ENCODE measurements around the gene CDH22.

CDH22 gene

DNA sequence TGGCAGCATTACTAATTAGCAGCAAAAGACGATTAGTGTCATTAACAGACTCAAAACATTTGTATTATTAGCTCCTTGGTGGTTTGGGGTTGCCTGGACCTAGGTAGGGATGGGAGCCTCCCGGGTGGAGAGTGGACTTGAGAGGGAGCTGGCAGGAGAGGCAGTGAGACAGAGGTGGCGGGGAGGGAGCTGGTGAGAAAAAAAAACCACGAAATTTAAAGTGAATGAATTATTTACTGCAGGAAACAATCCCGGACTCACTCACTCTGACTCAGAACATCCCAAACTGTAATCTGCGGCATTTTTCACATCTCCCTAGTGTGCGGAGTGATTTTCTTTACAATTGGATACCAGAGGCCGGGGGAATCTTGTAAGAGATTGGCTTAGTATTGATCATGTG is 14.3 kb upstream of the CDH22 start:
- DNase-seq, result no peak

DNA sequence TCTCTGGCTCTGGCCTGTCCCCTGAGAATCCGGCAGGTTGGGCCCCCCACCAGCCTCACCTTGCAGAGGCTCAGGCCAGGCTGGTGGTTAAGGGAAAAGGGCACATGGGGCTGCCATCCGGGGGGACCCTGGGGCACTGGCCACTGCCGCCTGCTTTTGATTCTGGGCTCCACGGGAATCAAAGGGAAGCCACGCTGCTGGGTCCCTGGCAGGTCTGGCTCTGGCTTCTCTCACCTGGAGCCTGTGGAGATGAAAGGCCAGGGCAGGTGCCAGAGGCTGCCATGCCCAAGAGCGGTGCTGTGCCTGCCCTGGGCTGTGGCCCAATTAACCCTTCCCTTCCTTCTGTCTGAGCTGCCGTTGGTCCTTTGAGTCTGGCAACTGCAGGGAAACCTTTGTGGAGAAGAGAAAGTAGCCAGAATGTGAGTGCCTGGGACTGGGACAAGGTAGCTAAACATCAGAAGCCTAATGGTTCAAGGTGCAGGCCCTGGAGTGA is 9.4 kb upstream of the CDH22 start:
- DNase-seq, result no peak

DNA sequence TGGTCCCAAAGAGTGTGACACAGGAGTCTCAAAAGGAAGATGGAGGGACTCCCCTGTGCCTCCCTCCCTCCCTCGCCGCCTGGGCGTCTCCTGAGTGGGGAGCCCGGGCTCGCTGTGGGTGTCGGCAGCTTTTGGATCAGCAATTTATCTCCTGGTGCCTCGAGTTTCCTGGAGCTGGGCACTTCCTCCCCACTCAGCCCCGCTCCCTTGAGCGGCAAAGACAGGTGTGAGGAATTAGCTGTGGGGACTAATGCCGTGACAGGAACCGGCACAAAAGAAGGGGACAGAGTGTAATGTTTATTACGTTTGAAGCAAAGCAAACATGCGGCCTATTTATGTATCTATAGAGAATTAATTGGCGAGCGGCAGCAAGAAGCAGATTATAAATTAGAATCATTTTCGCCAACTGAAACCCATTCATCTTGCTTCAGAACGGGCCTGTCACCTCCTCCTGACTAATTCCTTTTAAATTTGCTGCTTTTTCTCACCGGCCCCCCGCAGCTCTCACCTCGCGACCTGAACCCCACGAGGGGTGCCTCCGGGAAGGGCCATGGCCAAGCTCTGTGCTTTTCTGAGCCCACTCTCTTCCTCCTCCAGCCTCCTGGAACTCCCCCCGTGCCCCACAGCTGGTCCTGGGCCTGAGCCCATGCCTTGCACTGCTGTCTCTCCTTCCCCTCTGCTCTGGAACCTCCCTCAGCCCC is 8.8 kb upstream of the CDH22 start:
- DNase-seq, result no peak

DNA sequence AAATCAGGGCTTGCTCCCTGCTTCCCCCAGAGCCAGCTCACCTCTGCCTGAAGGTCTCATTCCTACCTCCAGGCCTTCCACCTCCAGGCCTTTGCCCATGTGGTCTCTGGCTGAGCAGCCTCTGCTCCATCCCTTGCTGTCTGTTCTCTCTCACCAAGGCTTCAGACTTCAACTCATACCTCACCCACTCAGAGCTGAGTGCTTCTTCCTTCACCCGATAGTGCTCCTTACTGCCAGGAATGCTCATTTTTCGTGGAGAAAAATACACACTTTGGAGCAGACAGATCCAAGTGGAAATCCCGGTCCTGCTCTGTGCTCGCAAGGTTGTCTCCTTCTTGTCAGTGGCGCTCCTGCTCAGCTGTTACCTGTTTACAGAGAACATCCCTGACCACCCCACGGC is 7.0 kb upstream of the CDH22 start:
- DNase-seq, result no peak

DNA sequence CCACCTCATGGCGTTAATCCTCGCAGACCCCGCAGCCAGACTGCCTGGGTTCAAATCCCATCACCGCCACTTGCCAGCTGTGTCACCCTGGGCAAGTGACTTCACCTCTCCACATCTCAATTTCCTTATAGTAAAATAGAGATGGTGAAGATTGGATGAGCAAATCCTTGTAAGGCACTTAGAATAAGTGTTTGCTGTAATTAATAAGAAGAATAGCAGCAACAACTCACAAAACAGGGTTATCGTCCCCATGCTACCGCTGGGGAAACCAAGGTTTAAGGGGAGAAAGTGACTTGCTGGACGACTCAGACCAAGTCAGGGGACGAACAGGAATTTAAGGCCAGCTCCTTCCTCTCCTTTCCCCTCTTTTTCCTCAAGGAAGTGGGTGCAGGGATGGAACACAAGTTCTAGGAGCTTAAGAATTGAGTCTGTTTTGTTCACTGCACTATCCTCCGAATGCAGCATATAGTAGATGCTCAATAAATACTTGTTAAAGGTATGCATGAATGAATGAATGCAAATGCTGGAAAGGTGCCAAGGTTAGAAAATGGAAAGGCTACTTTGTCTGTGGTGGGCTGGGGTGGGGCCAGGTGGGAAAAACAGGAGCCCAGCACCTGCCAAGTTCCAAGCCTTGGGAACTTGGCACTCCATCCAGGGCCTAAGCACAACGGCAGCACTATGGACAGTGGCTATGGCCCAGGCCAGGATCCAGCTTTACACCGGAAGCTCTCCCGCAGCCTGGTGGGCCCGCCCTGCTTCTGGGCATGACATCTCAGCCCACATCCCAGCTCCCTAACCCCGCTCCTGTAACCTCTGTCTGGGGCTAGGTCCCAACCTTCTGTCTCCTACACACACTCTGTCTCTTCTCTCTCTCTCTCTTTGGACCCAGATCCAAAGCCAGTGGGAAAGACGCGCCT is 4.9 kb upstream of the CDH22 start:
- no peak for DNase-seq

DNA sequence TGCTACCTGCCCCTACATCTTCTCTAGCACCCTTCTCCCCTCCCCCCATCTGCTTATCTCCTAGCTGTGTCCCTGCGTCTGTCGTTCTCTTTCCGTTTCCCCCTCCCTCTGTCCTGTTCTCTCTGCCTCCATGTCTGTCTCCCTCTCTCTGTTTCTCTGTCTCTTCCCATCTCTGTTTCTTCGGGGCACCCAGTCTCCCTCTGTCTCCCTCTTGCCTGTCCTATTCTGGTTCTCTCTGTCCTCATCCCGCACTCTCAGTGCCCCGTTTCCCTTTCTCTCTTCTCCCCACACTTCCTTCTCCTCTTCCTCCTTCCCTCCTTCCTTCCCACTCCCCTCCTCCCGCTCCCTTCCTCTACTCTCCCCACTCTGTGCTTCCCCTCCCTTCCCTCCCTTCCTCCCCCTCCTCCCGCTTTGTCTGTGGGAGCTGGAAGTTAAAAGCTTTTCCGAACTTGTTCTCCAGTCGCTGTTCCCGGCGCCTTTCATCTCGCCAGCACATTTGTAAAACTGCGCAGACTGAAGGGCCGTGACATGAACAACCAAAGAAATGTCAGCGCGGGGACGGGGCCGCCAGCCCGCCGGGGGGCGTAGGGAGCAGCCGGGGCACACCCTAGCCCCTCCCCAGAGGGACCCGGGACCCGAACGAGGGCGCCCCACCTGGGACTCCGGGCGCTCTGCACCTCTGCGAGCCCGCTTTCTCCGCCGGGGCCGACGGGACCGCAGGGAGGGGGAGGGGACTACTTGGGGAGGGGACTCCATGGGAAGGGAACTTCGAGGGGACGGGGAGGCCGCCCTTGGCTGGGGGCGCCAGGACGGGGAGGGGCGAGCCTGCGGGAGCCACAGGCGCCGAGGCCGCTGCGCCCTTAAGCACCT is 4.0 kb upstream of the CDH22 start:
- DNase-seq, result peak in 1 of 2 donors; percentile 14

DNA sequence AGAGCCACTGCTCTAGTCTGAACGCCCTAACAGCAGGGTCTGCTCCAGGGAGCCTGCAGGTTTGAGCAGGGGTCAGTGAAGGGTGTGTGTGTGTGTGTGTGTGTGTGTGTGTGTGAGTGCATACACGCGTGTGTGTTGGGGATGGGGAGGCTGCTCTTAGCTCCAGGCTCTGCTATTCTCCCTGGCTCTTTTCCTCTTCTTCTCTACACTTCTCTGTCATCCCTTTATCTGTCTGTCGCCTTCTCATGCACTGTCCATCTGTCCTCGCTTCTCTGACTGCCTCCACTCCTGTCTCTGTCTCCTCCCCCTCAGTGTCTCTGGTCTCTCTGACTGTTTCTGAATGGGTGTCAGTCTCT is 3.4 kb upstream of the CDH22 start:
- no peak for DNase-seq

DNA sequence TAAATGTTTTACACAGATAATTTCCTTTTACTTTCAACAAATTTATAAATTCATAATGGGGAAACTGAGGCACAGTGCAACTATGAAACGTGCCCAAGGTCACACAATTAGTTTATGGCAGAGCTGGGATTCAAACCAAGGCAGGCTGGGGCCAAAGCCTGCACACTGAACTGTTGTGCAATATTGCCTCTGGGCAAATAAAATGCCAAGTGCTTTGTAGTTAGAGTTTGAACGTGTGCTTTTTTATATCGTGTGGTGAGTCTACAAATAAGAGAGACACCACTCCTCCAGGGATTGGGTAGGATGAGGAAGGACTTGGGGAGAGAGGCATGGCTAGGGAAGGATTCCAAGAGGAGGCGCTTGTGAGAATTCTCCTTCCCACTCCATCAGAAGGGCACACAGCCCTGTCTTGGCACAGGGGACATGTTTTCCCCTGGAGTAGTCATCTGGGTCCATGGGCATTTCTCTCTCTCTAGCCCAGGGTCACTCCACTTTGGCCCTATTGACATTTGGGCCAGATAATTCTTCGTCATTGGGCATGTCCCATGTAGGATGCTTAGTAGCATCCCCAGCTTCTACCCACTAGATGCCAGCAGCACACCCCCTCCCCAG is 2.8 kb upstream of the CDH22 start:
- DNase-seq, result no peak

DNA sequence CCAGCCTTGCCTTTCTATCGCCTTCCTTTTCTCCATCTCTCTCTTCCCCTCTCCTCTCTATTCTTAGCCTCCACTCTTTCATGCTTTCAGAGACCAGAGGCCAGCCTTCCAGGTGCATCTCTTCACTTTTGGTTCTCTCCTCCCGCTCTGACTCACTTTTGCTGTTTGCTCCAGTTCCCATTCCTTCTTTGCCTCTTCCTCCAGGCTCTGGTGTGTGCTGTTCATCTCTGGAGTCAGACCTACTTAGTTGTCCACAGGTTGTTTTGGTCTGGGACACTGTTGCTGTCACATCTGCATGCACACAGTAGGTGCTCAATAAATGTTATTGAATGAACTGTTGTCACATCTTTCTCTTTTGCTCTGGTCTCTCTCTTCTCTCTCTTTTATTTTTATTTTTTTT is 1.6 kb upstream of the CDH22 start:
- no peak for DNase-seq

DNA sequence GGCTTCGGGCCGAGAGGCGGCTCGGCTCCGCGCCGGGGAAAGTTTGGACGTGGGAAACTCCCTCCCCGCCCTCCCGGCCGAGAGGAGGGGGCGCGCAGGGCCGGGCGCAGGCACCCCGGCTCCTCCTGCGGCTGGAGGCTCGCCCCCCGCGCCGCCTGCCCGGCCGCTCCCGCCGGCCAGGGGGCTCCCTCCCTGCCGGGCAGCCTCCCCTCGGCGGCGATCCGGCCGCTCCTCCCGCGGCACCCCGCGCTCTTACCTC is 370 bp downstream of the CDH22 start:
- no peak for DNase-seq

DNA sequence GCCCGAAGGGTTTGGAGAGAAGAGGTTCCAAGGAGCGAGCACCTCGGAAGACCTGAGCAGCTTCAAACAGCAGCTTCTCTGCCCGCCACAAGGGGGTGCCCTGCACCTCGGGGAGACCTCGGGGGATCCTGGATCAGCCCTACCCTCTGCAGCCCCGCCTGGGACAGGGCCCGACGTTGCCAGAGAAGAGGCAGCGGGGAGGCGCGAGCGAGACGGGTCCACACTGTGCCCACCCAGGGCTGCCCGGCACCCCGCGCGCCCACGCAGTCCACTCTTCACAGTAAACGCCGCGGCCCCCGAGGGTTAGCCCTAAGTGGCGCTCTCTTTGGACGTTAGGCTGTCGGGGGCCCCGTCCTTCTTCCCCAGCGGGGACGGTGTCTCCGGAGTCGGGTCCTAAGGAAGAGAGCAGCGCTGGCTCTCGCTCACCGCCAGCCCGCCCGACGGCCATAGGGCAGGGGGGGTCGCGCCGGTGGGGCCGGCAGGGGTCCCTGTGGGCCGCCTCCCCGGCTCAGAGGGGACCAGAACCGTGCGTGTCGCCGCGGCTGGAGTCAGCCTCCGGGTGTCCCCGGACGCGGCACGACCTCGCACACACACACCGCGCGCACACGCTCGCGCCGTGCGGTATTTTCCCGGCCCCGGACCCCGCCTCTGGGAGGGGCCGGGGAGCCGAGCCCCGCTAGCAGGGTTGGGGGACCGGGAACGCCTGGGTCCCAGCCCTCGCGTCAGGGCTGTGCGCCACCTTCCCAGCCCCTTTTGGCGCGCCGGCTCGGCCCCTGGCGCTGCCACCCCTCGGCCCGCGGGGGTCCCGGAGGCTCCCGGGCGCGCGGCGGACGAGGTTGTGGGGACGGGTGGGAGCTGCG is 929 bp downstream of the CDH22 start:
- DNase-seq, result peak; percentile 75 to 77

DNA sequence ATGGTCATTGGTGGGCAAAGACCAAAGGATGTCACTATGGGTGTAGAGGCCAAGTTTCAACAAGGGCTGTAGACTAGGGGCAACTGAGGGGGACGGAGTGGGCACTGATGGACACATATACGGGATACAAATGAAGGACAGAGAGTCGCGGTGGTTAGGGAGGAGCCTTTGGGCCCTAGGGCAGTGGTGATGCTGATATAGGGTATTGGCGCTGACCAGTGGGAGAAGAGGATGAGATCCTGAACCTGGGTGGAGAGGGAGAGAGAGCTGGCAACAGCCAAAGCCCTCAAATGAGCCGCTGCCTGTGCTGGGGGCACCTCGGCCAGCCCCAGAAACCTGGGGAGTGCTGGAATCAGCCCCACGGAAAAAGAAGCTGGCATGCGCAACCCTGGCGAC is 1.6 kb downstream of the CDH22 start:
- DNase-seq, result no peak

DNA sequence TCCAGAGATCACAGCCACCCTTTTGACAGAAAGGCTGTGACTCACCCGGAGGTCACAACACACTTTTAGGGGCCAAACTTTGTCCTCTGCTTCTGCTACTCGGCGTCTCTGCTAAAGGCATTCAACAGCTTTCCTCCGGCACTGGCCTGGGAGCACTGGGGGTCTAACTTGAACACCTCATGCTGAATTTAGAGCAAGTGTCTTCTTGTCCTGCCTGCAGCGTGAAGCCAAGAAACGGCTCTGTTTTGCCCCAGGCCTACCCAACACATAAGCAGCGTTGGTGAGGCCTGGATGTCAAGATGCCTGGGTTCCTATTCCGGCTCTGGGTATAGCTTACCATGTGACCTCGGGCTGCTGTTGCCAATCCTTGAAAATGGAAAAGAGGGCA is 2.3 kb downstream of the CDH22 start:
- DNase-seq, result no peak

DNA sequence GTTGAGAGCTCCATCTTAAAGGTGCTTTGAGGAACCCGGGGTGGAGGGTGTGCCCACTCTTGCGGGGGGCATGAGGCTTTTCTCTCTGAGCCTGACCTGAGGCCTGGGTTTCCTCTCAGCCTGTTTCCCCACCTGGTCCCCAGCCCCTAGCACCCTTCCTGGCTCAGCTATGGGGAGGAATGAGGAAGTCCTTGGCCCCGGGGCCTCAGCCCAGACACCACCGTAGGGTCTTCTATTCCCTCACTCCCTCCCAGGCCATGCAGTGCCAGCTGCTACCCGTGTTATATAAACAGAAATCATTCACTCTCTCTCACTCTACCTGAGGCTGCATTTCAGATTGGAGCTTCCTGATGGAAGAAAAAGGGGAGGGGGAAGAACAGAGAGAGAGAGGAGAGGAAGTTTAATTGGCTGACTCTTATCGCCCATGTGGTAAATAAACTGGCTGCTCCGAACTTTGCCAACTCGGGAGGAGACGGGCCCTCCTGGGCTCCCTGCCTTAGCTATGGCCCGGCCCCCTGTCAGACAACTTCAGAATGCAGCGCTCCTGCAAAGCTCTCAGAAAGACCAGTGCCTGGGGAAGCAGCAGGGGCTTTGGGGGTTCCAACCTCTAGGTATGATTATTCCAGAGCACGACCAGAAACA is 2.8 kb downstream of the CDH22 start:
- DNase-seq, result no peak

DNA sequence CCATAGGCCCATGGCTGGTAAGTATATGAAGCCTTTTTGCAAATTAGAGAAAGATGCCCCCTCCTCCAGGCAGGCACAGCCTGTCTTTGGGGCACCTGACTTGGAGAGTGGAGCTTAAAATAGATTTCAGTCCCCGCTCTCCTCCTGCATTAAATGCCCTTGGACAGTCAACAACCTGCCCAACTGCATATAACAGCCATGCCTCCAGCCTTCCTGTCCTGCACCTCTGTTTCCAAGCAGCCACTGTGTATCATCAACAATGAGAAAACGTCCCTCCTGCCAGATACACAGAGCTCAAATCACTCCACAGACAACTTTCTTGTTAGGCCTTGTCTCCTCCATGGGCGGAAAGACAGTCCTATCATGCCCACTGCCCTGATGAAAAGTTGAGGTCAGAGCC is 3.4 kb downstream of the CDH22 start:
- DNase-seq, result no peak

DNA sequence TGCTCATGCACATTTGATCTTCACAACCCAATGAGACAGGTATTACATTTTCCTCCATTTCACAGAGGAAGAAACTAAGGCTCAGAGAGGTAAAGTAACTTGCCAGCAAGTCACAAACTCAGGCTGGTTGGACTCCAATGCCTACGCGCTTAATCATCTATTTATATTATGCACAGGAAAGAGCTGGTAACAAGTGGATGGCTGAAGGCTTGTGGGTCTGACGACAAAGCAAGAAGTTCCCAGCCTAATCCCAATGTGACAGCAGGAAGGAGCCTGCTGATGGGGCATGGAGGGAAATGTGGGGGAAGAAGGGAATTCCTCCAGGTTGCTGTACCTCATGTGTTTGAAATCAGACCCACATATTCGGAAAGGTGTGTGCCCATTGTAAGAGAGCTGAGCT is 3.9 kb downstream of the CDH22 start:
- DNase-seq, result no peak

DNA sequence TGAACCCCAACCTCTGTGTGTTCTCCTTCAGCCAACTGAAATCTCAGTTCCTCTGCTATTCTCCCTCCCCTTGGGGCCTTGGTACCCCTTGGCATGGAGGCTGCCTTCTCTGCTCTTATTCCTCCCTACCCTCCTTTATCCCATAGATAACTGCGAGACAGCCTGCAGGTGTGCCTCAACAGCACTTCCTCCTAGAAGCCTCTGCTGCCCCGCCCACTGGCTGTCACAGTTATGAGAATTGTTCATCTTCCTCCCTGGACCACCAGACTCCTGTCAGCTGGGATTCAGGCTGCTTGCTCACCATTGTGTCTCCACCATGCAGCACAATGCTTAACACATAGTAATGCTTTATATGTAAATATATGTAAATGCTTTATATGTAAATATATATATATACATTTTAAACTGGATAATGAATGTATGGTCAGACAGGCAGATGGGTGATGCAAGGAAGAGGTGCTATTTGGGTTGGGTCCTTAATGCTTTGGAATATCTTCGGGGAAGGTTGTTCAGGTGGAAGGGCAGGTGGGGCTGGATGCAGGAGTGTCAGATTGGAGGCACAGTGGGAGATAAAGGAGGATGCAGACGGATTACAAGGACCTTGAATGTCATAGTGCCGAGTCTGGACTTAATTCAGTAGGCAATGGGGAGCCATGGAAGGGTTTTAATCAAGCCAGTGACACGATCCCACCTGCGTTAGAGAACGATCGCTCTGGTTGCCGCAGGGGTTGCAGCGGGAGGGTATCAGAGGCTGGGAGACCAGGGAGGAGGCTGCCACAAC is 4.9 kb downstream of the CDH22 start:
- DNase-seq, result no peak

DNA sequence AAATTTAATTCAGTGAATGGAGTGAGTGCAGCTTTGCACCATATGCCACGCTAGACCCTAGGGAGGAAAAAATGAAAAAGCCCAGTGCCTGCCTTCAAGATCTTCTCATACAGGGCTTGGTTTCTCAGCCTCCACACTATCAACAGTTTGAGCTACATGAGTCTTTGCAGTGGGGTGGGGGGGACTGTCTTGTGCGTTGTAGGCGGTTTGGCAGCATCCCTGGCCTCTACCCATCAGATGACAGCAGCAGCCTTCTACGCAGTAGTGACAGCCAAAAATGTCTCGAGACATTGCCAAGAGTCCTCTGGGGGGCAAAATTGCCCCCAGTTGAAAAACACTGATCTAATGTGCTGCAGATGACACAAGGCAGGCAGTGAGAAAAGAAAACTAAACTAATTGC is 6.2 kb downstream of the CDH22 start:
- no peak for DNase-seq

DNA sequence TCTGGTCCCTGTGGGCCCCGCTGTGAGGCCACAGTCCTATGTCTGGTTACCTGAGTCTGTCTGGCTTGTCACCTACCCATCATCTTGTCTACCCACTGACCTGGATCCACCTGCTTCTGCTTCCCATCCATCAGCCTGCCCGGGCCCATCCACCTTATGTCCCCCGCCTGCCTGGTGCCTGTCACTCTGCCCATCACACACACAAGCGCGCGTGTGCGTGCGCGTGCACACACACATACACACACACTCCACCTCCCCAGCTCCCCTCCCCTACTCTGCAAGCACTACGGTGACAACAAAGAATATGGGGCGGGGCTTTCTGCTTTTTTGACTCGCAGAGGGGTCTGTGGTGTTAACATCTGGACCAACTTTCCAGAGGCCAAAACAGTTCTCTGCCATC is 8.0 kb downstream of the CDH22 start:
- no peak for DNase-seq

DNA sequence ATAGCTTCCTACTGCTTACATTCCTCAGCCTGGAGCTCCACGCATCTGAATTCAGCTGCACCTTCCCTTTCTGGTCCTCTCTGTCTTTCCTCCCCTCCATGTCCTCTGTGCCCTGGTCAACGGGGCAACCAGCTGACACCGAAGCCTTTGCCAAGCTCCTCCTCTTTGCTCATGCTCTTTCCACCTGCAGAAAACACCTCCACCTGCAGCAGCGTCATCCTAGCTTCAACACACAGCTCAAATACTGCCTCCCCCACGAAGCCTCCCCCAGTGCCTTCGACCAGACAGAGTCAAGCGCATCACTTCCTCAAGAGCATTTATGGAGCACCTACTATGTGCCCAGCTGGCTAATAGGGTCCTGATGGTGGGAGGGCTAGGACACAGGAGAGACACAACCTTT is 9.2 kb downstream of the CDH22 start:
- DNase-seq, result no peak

DNA sequence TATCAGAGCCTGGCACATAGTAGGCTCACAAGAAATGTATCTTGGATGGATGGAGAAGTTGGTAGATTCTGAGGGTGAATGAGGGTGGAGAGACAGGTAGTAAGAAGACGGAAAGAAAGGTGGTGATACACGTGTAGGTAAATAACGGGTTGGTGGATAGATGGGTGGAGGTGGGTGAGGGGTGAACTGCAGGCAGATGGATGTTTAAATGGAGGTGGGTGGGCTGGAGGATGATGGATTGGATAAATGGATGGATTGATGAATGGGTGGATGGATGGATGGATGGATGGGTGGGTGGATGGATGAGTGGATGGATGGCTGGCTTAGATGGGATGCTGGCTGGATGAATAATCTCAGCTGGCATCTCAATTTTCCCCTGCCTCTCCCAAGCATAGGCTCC is 9.9 kb downstream of the CDH22 start:
- no peak for DNase-seq
